ENCODE results near the gene GNB4. TPM values are rescaled to one million over a fixed set of nuclear protein-coding genes. Genes with fewer than 3 reads are reported as not detected.

Gene GNB4
- total and polyA plus RNA-seq, 9 of the 15 experiments (the other 6 are each of a cell fraction or from before 2014, with no cell fraction given): 6.8 to 36.7 (median 21.4) TPM

DNA sequence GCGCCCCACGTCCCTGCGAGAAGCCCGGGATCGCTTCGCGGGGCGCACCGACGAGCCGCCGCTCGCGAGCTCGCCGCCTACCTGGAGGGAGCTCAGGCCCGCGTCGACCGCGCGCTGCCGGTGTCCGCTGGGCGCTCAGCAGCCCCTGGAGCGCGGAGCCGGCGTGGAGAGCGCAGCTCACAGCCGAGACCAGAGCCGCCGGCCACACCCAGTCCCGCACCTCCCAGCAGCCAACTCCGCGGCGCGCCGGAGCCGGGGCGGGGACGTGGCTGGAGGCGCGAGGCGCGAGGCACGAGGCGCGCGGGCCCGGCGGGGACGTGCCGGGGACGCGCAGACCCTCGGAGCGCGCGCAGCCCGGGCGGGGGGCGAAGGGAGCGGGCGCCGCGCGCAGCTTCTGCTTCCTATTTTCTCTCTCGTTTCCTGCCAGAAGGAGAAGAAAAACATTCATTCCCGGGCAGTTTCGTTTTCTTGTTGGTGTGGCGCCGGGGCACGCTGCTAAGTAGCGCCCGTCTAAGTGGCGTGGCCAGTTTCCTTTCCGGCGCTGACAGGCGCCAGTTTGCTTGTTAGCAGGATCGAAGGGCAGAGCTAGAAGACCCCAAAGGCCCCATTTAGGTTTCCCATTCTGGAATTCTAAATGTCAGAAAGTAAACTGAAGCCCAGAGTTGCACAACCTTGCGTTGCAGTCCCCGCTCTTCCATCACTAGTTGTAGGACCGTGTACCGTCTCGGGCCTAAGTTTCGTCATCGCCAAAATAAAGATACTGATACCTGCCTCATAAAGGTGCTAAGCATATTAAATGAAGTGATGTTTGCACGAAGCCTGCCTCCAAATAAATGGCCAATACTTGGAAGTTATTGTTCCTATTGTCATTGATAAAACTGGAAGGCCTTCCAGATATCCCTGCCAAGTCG lies at the start of gene GNB4 (continued):
- TF ChIP-seq, protein P1, sequence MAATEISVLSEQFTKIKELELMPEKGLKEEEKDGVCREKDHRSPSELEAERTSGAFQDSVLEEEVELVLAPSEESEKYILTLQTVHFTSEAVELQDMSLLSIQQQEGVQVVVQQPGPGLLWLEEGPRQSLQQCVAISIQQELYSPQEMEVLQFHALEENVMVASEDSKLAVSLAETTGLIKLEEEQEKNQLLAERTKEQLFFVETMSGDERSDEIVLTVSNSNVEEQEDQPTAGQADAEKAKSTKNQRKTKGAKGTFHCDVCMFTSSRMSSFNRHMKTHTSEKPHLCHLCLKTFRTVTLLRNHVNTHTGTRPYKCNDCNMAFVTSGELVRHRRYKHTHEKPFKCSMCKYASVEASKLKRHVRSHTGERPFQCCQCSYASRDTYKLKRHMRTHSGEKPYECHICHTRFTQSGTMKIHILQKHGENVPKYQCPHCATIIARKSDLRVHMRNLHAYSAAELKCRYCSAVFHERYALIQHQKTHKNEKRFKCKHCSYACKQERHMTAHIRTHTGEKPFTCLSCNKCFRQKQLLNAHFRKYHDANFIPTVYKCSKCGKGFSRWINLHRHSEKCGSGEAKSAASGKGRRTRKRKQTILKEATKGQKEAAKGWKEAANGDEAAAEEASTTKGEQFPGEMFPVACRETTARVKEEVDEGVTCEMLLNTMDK (IDR thresholded peaks at IDR 0.05; ENCODE audit: borderline replicate concordance, insufficient read depth, low read depth, low read length, poor library complexity, severe bottlenecking): no peak
- TF ChIP-seq, protein P2, sequence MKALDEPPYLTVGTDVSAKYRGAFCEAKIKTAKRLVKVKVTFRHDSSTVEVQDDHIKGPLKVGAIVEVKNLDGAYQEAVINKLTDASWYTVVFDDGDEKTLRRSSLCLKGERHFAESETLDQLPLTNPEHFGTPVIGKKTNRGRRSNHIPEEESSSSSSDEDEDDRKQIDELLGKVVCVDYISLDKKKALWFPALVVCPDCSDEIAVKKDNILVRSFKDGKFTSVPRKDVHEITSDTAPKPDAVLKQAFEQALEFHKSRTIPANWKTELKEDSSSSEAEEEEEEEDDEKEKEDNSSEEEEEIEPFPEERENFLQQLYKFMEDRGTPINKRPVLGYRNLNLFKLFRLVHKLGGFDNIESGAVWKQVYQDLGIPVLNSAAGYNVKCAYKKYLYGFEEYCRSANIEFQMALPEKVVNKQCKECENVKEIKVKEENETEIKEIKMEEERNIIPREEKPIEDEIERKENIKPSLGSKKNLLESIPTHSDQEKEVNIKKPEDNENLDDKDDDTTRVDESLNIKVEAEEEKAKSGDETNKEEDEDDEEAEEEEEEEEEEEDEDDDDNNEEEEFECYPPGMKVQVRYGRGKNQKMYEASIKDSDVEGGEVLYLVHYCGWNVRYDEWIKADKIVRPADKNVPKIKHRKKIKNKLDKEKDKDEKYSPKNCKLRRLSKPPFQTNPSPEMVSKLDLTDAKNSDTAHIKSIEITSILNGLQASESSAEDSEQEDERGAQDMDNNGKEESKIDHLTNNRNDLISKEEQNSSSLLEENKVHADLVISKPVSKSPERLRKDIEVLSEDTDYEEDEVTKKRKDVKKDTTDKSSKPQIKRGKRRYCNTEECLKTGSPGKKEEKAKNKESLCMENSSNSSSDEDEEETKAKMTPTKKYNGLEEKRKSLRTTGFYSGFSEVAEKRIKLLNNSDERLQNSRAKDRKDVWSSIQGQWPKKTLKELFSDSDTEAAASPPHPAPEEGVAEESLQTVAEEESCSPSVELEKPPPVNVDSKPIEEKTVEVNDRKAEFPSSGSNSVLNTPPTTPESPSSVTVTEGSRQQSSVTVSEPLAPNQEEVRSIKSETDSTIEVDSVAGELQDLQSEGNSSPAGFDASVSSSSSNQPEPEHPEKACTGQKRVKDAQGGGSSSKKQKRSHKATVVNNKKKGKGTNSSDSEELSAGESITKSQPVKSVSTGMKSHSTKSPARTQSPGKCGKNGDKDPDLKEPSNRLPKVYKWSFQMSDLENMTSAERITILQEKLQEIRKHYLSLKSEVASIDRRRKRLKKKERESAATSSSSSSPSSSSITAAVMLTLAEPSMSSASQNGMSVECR (CRISPR knock-in tag; IDR thresholded peaks at IDR 0.05): peak; percentile 62; the same call in 1 of the 2 replicates
- TF ChIP-seq ZNF24 (IDR thresholded peaks at IDR 0.05): peak; percentile 46; the same call in 1 of the 2 replicates
- TF ChIP-seq EHMT2 (IDR thresholded peaks at IDR 0.05): no peak
- no peak for TF ChIP-seq SMC3 (conservative IDR thresholded peaks at IDR 0.05; ENCODE audit: insufficient read depth, low read depth, low read length)
- TF ChIP-seq NR2C2 (CRISPR knock-in tag; IDR thresholded peaks at IDR 0.05): peak; percentile 81
- TF ChIP-seq NR2C2 (tag; IDR thresholded peaks at IDR 0.05): peak; percentile 27
- TF ChIP-seq TAF1 (IDR thresholded peaks at IDR 0.05; ENCODE audit: control insufficient read depth, extremely low read depth, insufficient read depth, low read length, severe bottlenecking): peak; percentile 55
- TF ChIP-seq, protein P3, sequence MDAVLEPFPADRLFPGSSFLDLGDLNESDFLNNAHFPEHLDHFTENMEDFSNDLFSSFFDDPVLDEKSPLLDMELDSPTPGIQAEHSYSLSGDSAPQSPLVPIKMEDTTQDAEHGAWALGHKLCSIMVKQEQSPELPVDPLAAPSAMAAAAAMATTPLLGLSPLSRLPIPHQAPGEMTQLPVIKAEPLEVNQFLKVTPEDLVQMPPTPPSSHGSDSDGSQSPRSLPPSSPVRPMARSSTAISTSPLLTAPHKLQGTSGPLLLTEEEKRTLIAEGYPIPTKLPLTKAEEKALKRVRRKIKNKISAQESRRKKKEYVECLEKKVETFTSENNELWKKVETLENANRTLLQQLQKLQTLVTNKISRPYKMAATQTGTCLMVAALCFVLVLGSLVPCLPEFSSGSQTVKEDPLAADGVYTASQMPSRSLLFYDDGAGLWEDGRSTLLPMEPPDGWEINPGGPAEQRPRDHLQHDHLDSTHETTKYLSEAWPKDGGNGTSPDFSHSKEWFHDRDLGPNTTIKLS (IDR thresholded peaks at IDR 0.05; ENCODE audit: borderline replicate concordance, low read depth): peak; percentile 89
- TF ChIP-seq JUN (IDR thresholded peaks at IDR 0.05; ENCODE audit: borderline replicate concordance, low read depth, low read length): peak; percentile 63; the same call in 1 of the 2 replicates
- peak; percentile 52; the same call in 1 of the 2 replicates for TF ChIP-seq JUN (CRISPR knock-in tag; IDR thresholded peaks at IDR 0.05; ENCODE audit: borderline replicate concordance)
- TF ChIP-seq RBFOX2 (IDR thresholded peaks at IDR 0.05; ENCODE audit: low read depth, low read length): peak; percentile 85
- TF ChIP-seq ERF (CRISPR knock-in tag; IDR thresholded peaks at IDR 0.05): peak; percentile 90; the same call in 1 of the 2 replicates
- peak; percentile 87 for TF ChIP-seq ZNF197 (CRISPR knock-in tag; IDR thresholded peaks at IDR 0.05; ENCODE audit: low read depth)
- TF ChIP-seq HDAC8 (tag; IDR thresholded peaks at IDR 0.05): 0 out of 2 replicates have a peak, but pooled peaks have one; percentile 19
- peak; percentile 68; the same call in 1 of the 2 replicates for TF ChIP-seq TGIF2 (CRISPR knock-in tag; IDR thresholded peaks at IDR 0.05)
- TF ChIP-seq, protein P4, sequence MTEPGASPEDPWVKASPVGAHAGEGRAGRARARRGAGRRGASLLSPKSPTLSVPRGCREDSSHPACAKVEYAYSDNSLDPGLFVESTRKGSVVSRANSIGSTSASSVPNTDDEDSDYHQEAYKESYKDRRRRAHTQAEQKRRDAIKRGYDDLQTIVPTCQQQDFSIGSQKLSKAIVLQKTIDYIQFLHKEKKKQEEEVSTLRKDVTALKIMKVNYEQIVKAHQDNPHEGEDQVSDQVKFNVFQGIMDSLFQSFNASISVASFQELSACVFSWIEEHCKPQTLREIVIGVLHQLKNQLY (CRISPR knock-in tag; conservative IDR thresholded peaks at IDR 0.05): no peak

All from K562 (cell line).